ENCODE measurements around the gene CCL13. TPM values are rescaled to one million over a fixed set of nuclear protein-coding genes. Genes with fewer than 3 reads are reported as not detected.

CCL13 gene
- total and polyA plus RNA-seq, 2 of the 8 experiments (the other 6 are each of a cell fraction or from before 2014, with no cell fraction given): not detected

DNA sequence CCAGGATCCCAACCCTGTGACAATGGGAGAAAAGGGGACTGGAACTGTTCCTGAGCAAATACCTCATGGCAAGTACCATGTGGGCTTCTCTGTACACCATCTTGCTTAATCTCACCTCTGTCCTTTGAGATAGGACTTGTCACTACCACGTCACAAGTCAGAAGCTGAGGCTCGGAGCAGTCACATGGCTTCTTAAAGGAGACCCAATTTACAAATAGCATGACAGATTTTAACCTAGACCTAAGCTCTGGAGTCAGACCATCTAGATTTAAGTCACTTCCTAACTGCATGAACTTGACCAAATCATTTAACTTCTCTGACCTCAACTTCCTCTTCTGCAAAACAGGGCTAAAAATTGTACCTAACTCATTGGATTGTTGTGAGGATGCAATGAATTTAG, 42.7 kb downstream of the CCL13 start:
- no peak overlapping the region for H2BK12ac ChIP-seq (ENCODE audit: low read depth, low read length)
- no peaks in the 10 kb centered on the region for H4K20me1 ChIP-seq (replicated peaks in 1 of 2; ENCODE audit: control insufficient read depth in 1 of 2, insufficient read depth in 2 of 2, low read length in 2 of 2)
- H3K9me3 ChIP-seq (ENCODE audit: insufficient read depth in 2 of 2, low read depth in 1 of 2, low read length in 1 of 2): no peaks in the 10 kb centered on the region
- TF ChIP-seq POLR2A (IDR thresholded peaks at IDR 0.05; ENCODE audit: control extremely low read depth in 1 of 2, low read depth in 2 of 2, low read length in 2 of 2): no peak
- TF ChIP-seq, protein P1, sequence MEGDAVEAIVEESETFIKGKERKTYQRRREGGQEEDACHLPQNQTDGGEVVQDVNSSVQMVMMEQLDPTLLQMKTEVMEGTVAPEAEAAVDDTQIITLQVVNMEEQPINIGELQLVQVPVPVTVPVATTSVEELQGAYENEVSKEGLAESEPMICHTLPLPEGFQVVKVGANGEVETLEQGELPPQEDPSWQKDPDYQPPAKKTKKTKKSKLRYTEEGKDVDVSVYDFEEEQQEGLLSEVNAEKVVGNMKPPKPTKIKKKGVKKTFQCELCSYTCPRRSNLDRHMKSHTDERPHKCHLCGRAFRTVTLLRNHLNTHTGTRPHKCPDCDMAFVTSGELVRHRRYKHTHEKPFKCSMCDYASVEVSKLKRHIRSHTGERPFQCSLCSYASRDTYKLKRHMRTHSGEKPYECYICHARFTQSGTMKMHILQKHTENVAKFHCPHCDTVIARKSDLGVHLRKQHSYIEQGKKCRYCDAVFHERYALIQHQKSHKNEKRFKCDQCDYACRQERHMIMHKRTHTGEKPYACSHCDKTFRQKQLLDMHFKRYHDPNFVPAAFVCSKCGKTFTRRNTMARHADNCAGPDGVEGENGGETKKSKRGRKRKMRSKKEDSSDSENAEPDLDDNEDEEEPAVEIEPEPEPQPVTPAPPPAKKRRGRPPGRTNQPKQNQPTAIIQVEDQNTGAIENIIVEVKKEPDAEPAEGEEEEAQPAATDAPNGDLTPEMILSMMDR (IDR thresholded peaks at IDR 0.05; ENCODE audit: control extremely low read depth in 1 of 3, insufficient read depth in 1 of 3, low read depth in 1 of 3, low read length in 3 of 3): no peak
- no peak for TF ChIP-seq BACH1 (IDR thresholded peaks at IDR 0.05; ENCODE audit: low read length)
- H2BK20ac ChIP-seq (ENCODE audit: low read length): no peak overlapping the region
- H4K8ac ChIP-seq (ENCODE audit: extremely low read depth, insufficient read depth, low read length): no peak overlapping the region
- DNase-seq (ENCODE audit: low read depth in 1 of 2, low spot score in 2 of 2): no peak
- H3K36me3 ChIP-seq (ENCODE audit: control insufficient read depth in 2 of 4, insufficient read depth in 4 of 4, low read length in 3 of 4): no peaks in the 10 kb centered on the region
- no peak overlapping the region for H2BK120ac ChIP-seq (replicated peaks; ENCODE audit: low read depth, low read length)
- ChIA-PET POLR2A (ENCODE audit: partially characterized antibody) (no interaction called here), CTCF (ENCODE audit: partially characterized antibody) (interaction anchor here (1.2 to 3.1 kb wide), 9 partner anchors 8 to 120 kb away, joined by 3 to 10 read pairs (median 5); partner anchors contain the start of gene CCL13)
- H3K27me3 ChIP-seq (replicated peaks in 1 of 4; ENCODE audit: control insufficient read depth in 3 of 4, extremely low read depth in 1 of 4, insufficient read depth in 3 of 4, low read length in 3 of 4): no peaks in the 10 kb centered on the region; a peak in 2 of 7 replicates
- no peak overlapping the region for H3K14ac ChIP-seq (ENCODE audit: insufficient read length)
- peaks cover 0 to 4% (median 0%) of the 10 kb centered on the region in 4 experiments; a peak in 2 of 7 replicates for H3K4me1 ChIP-seq (replicated peaks in 1 of 4; ENCODE audit: control insufficient read depth in 3 of 4, insufficient read depth in 4 of 4, low read length in 3 of 4)
- H2AK5ac ChIP-seq (ENCODE audit: low read depth, low read length): no peak overlapping the region
- H2BK5ac ChIP-seq (ENCODE audit: low read depth, low read length): no peak overlapping the region
- H2AFZ ChIP-seq (ENCODE audit: low read length): no peak overlapping the region
- H3K27ac ChIP-seq (ENCODE audit: low read depth, low read length): no peak overlapping the region
- H3K18ac ChIP-seq (ENCODE audit: extremely low read depth, low read length): no peak overlapping the region
- H3K79me2 ChIP-seq (ENCODE audit: control insufficient read depth in 1 of 2, insufficient read depth in 2 of 2, low read length in 2 of 2): no peaks in the 10 kb centered on the region
- no peak overlapping the region for H4K5ac ChIP-seq (ENCODE audit: insufficient read length, low read depth, low read length)
- 88% methylated on average over 2 of the region's 2 CpGs; no CpG with 5 or more reads in 1 of the 2 experiments for WGBS, 2 experiments (ENCODE audit: extremely low coverage in 1 of 2, insufficient coverage in 1 of 2, insufficient read length in 1 of 2, insufficient replicate concordance in 2 of 2, low coverage in 1 of 2, low lambda C conversion rate in 2 of 2, missing lambda C conversion rate in 1 of 2)
- H2BK15ac ChIP-seq (ENCODE audit: low read length): no peak overlapping the region
- no peak for FAIRE-seq
- H3K9ac ChIP-seq (replicated peaks in 1 of 4; ENCODE audit: extremely low read depth in 1 of 4, low read depth in 3 of 4, low read length in 3 of 4): no peak overlapping the region
- no peaks in the 10 kb centered on the region for H3K79me1 ChIP-seq (ENCODE audit: low read depth, low read length)
- H3K4me2 ChIP-seq (ENCODE audit: insufficient read depth in 1 of 2, low read depth in 2 of 2, low read length in 2 of 2): no peak overlapping the region
- no peak overlapping the region for H3K4ac ChIP-seq (replicated peaks; ENCODE audit: insufficient read length, low read depth, low read length)
- no peak overlapping the region for H3K56ac ChIP-seq (replicated peaks; ENCODE audit: insufficient read length, low read depth, low read length)
- H3K23ac ChIP-seq (ENCODE audit: insufficient read length): no peak overlapping the region
- no peak overlapping the region for H3K4me3 ChIP-seq (ENCODE audit: extremely low read depth in 1 of 4, insufficient read depth in 2 of 4, low read depth in 3 of 4, low read length in 4 of 4)
- no peaks in the 10 kb centered on the region for H3K23me2 ChIP-seq (ENCODE audit: low read depth, low read length)
- H4K91ac ChIP-seq (replicated peaks; ENCODE audit: insufficient read length, low read length): no peak overlapping the region
